ENCODE data around the gene SNAI1.

DNA sequence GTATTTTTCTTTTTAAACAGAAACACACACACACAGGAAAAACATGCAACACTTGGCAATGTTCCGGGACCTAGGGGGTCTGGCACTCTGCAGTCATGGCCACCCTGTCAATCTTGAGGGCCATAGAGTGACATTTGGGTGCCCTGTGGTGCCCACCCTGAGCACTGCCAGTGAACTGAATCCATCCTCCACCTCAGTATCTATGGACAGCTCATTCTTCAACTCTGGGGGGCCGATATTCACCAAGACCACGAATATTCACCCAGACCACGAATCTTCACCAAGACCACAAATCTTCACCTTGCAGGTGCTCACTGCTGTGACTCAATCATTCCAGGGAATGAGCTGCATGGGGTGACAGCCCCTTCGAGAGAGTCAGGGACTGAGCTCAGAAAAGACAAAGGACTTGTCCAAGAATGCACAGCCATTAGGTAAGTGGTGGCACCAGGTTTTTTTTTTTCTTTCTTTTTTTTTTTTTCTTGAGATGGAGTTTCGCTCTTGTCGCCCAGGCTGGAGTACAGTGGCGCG lies 19.1 kb downstream of the SNAI1 start:
- TF ChIP-seq, protein P1, sequence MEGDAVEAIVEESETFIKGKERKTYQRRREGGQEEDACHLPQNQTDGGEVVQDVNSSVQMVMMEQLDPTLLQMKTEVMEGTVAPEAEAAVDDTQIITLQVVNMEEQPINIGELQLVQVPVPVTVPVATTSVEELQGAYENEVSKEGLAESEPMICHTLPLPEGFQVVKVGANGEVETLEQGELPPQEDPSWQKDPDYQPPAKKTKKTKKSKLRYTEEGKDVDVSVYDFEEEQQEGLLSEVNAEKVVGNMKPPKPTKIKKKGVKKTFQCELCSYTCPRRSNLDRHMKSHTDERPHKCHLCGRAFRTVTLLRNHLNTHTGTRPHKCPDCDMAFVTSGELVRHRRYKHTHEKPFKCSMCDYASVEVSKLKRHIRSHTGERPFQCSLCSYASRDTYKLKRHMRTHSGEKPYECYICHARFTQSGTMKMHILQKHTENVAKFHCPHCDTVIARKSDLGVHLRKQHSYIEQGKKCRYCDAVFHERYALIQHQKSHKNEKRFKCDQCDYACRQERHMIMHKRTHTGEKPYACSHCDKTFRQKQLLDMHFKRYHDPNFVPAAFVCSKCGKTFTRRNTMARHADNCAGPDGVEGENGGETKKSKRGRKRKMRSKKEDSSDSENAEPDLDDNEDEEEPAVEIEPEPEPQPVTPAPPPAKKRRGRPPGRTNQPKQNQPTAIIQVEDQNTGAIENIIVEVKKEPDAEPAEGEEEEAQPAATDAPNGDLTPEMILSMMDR (IDR thresholded peaks at IDR 0.05) = no peak
- TF ChIP-seq POLR2A (IDR thresholded peaks at IDR 0.05) = no peak
- no peak for TF ChIP-seq POLR2AphosphoS5 (IDR thresholded peaks at IDR 0.05)
- no peak for TF ChIP-seq EP300 (IDR thresholded peaks at IDR 0.05)

Measured in stomach (tissue), 4 donors.